DOHH2 (cell line): ENCODE data around the gene SOHLH2.

ENCODE experiments used
- H3F3A ChIP-seq: fragments of 200-600 bp; sonication (generic), shearing (Covaris generic); 2 replicates; pipeline ENCODE4 v1.6.0; 2016; ENCODE audit warnings: antibody characterized with exemption, mild to moderate bottlenecking; ENCODE audit not compliant: control insufficient read depth, insufficient read depth
- H3K27ac ChIP-seq: fragments of 200-600 bp; sonication (generic); 2 replicates; pipeline ENCODE4 v1.5.1; 2014; ENCODE audit warnings: low read depth, mild to moderate bottlenecking, low read length, moderate library complexity
- H3K27me3 ChIP-seq: fragments of 200-600 bp; sonication (generic); 2 replicates; pipeline ENCODE4 v1.6.1; 2014; ENCODE audit warnings: mild to moderate bottlenecking, low read length, mixed read lengths; ENCODE audit not compliant: control insufficient read depth
- H3K36me3 ChIP-seq: fragments of 200-600 bp; sonication (generic); 2 replicates; pipeline ENCODE4 v1.6.1; 2014; ENCODE audit warnings: mild to moderate bottlenecking, low read length, moderate library complexity, mixed read lengths; ENCODE audit not compliant: control insufficient read depth
- H3K4me1 ChIP-seq: fragments of 200-600 bp; sonication (generic); 2 replicates; pipeline ENCODE4 v1.6.1; 2014; ENCODE audit warnings: mild to moderate bottlenecking, low read length, mixed read lengths; ENCODE audit not compliant: control insufficient read depth
- H3K4me2 ChIP-seq: fragments of 200-600 bp; sonication (generic); 2 replicates; pipeline ENCODE4 v1.6.0; 2014; ENCODE audit warnings: mild to moderate bottlenecking, low read length, moderate library complexity
- H3K4me3 ChIP-seq: fragments of 200-600 bp; sonication (generic); 2 replicates; pipeline ENCODE4 v1.5.1; 2014; ENCODE audit warnings: mild to moderate bottlenecking, low read length, mixed read lengths
- H3K79me2 ChIP-seq: fragments of 200-600 bp; sonication (generic); 2 replicates; pipeline ENCODE4 v1.6.1; 2014; ENCODE audit warnings: mild to moderate bottlenecking, low read length, mixed read lengths; ENCODE audit not compliant: control insufficient read depth
- H3K9me2 ChIP-seq: fragments of 200-600 bp; sonication (generic); replicated peaks from 2 replicates; pipeline ENCODE4 v1.6.1; 2014; ENCODE audit warnings: mild to moderate bottlenecking, low read length, mixed read lengths; ENCODE audit not compliant: control insufficient read depth
- H3K9me3 ChIP-seq: fragments of 200-600 bp; sonication (generic); 2 replicates; pipeline ENCODE4 v1.6.1; 2014; ENCODE audit warnings: antibody characterized with exemption, low read length, mixed read lengths; ENCODE audit not compliant: control insufficient read depth, insufficient read depth
- H4K20me1 ChIP-seq: fragments of 200-600 bp; sonication (generic); 2 replicates; pipeline ENCODE4 v1.6.0; 2014; ENCODE audit warnings: low read depth, mild to moderate bottlenecking, antibody characterized with exemption, low read length, moderate library complexity; ENCODE audit not compliant: control insufficient read depth, insufficient read depth
- EZH2phosphoT487 ChIP-seq: fragments of 200-600 bp; sonication (generic); IDR thresholded peaks from 2 replicates; pipeline ENCODE4 v1.6.1; 2017; ENCODE audit warnings: borderline replicate concordance, mild to moderate bottlenecking, antibody characterized with exemption, low read length, moderate library complexity, mixed read lengths
- TF ChIP-seq, protein P1 (sequence below): fragments of 200-600 bp; sonication (generic); IDR thresholded peaks from one replicate; pipeline ENCODE4 v1.5.1; 2014; ENCODE audit warnings: antibody characterized with exemption, mild to moderate bottlenecking, low read depth, low read length; ENCODE audit not compliant: poor library complexity, severe bottlenecking

Gene SOHLH2

DNA sequence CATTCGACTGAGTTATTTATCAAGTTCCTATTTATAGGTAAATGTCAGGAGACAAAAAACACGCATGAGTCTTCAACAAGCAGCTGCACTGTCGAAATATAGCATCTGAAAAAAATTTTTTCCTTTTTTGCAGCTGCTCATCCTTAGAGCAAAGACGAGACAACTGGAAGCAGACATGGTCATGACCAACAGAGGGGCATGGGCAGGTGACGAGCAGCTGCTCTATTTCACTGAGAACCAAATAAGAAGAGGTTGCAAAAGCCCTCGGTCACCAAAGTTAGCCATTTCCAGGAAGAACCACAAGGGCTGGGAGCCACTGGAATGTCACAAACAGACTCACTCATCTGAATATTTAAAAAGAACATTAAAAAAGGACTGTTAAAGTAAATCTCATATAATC is 22.2 kb downstream of the SOHLH2 start:
- Histone ChIP-seq H3K4me3 (no peak overlapping the region), H3K27me3 (no peaks in the 10 kb centered on the region), H4K20me1 (no peaks in the 10 kb centered on the region), H3K9me3 (no peaks in the 10 kb centered on the region), H3F3A (no peaks in the 10 kb centered on the region), H3K27ac (no peak overlapping the region), H3K36me3 (no peaks in the 10 kb centered on the region), H3K79me2 (no peaks in the 10 kb centered on the region), H3K4me1 (no peaks in the 10 kb centered on the region), H3K9me2 (no peaks in the 10 kb centered on the region), H3K4me2 (no peak overlapping the region)
- TF ChIP-seq, protein P1, sequence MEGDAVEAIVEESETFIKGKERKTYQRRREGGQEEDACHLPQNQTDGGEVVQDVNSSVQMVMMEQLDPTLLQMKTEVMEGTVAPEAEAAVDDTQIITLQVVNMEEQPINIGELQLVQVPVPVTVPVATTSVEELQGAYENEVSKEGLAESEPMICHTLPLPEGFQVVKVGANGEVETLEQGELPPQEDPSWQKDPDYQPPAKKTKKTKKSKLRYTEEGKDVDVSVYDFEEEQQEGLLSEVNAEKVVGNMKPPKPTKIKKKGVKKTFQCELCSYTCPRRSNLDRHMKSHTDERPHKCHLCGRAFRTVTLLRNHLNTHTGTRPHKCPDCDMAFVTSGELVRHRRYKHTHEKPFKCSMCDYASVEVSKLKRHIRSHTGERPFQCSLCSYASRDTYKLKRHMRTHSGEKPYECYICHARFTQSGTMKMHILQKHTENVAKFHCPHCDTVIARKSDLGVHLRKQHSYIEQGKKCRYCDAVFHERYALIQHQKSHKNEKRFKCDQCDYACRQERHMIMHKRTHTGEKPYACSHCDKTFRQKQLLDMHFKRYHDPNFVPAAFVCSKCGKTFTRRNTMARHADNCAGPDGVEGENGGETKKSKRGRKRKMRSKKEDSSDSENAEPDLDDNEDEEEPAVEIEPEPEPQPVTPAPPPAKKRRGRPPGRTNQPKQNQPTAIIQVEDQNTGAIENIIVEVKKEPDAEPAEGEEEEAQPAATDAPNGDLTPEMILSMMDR = no peak
- no peak for TF ChIP-seq EZH2phosphoT487

DNA sequence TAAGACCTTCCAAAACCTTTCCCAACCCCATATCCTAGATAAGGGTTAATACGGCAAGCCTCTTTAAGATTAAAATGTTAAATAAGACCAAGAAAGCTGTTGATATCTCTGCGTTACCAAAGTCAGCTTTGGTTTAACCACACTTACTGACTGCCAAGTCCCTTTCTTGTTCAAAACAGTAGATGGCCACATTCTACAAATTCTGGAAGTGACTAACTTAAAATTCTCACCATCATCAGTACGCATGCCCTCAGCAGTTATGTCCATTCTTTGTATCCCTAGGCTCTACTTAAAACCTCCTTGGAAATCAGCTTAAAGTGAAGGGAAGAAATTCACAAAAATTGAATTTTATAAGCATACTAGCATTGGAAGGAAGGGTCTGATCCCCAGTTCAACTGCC is 23.6 kb downstream of the SOHLH2 start:
- Histone ChIP-seq H3K36me3 (no peaks in the 10 kb centered on the region), H3K9me2 (no peaks in the 10 kb centered on the region), H3K79me2 (no peaks in the 10 kb centered on the region), H3K4me3 (no peak overlapping the region), H3K4me2 (no peak overlapping the region), H3K27ac (no peak overlapping the region), H3K27me3 (no peaks in the 10 kb centered on the region), H3K9me3 (no peaks in the 10 kb centered on the region), H3K4me1 (no peaks in the 10 kb centered on the region), H3F3A (no peaks in the 10 kb centered on the region), H4K20me1 (no peaks in the 10 kb centered on the region)
- TF ChIP-seq EZH2phosphoT487 = no peak
- TF ChIP-seq, protein P1 = no peak

DNA sequence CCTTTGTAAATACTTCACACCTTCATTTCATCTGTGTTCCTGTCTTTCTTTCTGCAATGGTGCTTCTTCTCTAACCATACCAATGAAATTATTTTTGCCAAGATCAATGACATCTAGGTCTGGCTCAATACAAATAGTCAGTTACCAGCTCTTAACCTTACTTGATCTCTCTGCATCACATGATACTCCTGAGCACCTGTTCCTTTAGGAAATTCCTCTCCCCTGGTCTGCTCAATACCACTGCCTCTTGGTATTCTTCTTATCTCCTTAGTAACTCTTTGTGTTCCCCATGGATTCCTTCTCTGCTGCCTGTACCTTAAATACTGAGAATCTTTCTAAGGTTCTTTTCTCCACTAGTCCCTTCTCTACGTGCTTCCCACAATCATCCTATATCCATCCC is 25.9 kb downstream of the SOHLH2 start:
- Histone ChIP-seq H3K9me3 (no peaks in the 10 kb centered on the region), H3F3A (no peaks in the 10 kb centered on the region), H3K27me3 (no peaks in the 10 kb centered on the region), H3K79me2 (no peaks in the 10 kb centered on the region), H3K4me2 (no peak overlapping the region), H3K9me2 (no peaks in the 10 kb centered on the region), H4K20me1 (no peaks in the 10 kb centered on the region), H3K4me1 (no peaks in the 10 kb centered on the region), H3K36me3 (no peaks in the 10 kb centered on the region), H3K27ac (no peak overlapping the region), H3K4me3 (no peak overlapping the region)
- no peak for TF ChIP-seq EZH2phosphoT487
- TF ChIP-seq, protein P1 = no peak

DNA sequence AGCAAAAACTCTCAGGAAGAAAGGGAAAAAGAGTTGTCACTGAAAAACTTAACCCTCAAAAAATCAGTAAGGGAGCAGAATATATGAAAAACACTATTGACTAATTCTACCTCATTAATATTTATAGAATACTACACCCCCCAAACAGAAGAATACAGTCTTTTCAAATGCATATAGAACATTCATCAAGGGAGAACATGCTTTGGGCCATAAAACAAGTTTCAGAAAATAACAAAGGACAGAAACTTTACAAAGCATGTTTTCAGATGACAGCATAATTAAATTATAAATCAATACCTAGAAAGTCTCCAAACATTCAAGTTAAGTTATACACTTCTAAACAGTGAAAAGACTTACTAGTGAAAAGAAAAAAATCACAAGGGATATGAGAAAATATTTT is 30.5 kb downstream of the SOHLH2 start:
- Histone ChIP-seq H3K36me3 (no peaks in the 10 kb centered on the region), H4K20me1 (no peaks in the 10 kb centered on the region), H3K27me3 (no peaks in the 10 kb centered on the region), H3K9me3 (peaks cover 2% of the 10 kb centered on the region; the same call in 1 of the 2 replicates), H3K9me2 (no peaks in the 10 kb centered on the region), H3F3A (no peaks in the 10 kb centered on the region), H3K79me2 (no peaks in the 10 kb centered on the region), H3K4me1 (no peaks in the 10 kb centered on the region), H3K4me2 (no peak overlapping the region), H3K4me3 (no peak overlapping the region), H3K27ac (no peak overlapping the region)
- no peak for TF ChIP-seq EZH2phosphoT487
- TF ChIP-seq, protein P1 = no peak
